ENCODE results near the gene TMED10.

TMED10 gene

DNA sequence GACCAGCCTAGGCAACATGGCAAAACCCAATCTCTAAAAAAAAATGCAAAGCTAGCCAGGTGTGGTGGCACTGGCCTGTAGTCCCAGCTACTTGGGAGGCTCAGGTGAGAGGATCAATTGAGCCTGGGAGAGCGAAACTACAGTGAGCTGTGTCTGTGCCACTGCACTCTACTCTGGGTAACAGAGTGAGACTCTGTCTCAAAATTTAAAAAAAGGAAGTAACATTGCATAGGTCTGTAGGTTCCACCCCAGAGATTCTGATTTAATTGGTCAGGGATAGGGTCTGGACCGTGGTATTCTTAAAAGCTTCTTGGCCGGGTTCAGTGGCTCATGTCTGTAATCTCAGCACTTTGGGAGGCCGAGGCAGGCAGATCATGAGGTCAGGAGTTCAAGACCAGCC, 80.7 kb downstream of the TMED10 start:
- TF ChIP-seq SIN3A (IDR thresholded peaks at IDR 0.05; ENCODE audit: borderline replicate concordance, insufficient read depth, low read length) (no peak), FOXP2 (optimal IDR thresholded peaks at IDR 0.05; ENCODE audit: borderline replicate concordance, extremely low read depth, extremely low read length, insufficient read depth) (no peak), POLR2AphosphoS5 (IDR thresholded peaks at IDR 0.05; ENCODE audit: low read depth, low read length) (no peak), REST (IDR thresholded peaks at IDR 0.05; ENCODE audit: insufficient read depth in 1 of 2, low read depth in 2 of 2, low read length in 2 of 2) (no peak), TAF1 (IDR thresholded peaks at IDR 0.05; ENCODE audit: borderline replicate concordance, insufficient read depth, low read length) (no peak)

DNA sequence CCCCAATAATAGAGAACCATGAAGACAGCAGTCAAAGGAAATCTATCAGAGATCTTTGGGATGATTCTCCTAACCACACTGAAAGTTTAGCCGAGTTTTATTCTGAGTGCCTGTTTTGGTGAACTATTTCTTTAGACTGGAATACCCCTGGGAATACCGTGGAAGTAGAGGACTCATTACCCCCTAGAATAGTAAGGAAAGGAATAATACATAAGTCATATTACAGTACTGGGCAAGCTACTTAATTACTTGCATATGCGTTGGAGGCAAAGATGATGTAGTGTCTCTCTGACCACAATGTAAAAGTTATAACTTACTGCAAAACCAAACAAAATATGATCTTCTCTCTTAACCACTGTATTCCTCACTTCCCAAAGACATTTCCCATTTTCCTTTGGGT, 81.5 kb downstream of the TMED10 start:
- no peak for TF ChIP-seq SIN3A (IDR thresholded peaks at IDR 0.05; ENCODE audit: borderline replicate concordance, insufficient read depth, low read length)

DNA sequence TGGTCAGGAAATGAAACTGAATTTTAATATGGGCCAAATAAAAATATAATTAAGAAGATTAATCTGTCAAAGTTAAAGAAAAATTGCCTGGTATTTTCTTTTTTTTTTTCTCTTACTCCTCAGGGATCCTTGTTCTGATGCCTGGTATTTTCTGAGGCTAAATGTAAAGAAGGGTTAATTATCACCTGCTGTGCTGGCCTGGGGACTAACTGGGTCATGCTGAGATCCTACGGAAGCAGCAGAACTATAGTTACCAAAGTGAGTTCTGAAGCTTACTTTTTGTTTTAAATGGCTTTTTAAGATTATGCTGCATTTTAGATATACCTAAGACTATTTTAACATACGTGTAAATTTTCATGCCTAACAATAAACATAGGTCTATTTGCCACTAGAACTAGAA, 83.7 kb downstream of the TMED10 start:
- no peak for TF ChIP-seq FOXP2 (optimal IDR thresholded peaks at IDR 0.05; ENCODE audit: borderline replicate concordance, extremely low read depth, extremely low read length, insufficient read depth)
- TF ChIP-seq SIN3A (IDR thresholded peaks at IDR 0.05; ENCODE audit: borderline replicate concordance, insufficient read depth, low read length): no peak
- TF ChIP-seq TAF1 (IDR thresholded peaks at IDR 0.05; ENCODE audit: borderline replicate concordance, insufficient read depth, low read length): no peak
- TF ChIP-seq POLR2AphosphoS5 (IDR thresholded peaks at IDR 0.05; ENCODE audit: low read depth, low read length): no peak
- no peak for TF ChIP-seq REST (IDR thresholded peaks at IDR 0.05; ENCODE audit: insufficient read depth in 1 of 2, low read depth in 2 of 2, low read length in 2 of 2)

DNA sequence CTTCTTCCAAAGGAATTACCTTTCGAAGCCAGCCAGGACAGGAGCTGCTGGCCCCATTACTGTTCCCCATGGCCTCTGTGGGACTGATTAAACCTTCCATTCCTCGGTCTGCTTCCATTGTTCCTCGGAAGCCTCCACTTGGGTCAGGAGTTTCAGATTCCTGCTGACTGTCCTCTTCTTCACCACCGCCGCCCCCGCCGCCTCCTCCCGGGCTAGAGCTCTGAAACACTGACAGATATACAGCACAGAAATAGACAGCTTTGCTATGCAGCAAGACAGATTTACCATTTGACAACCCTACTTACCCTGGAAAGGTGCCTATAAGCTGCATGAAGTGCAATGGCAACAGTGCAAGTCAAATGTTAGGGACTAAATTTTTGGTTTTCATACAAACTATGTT, 85.2 kb downstream of the TMED10 start:
- no peak for TF ChIP-seq POLR2AphosphoS5 (IDR thresholded peaks at IDR 0.05; ENCODE audit: low read depth, low read length)
- TF ChIP-seq FOXP2 (optimal IDR thresholded peaks at IDR 0.05; ENCODE audit: borderline replicate concordance, extremely low read depth, extremely low read length, insufficient read depth): no peak
- no peak for TF ChIP-seq TAF1 (IDR thresholded peaks at IDR 0.05; ENCODE audit: borderline replicate concordance, insufficient read depth, low read length)
- no peak for TF ChIP-seq REST (IDR thresholded peaks at IDR 0.05; ENCODE audit: insufficient read depth in 1 of 2, low read depth in 2 of 2, low read length in 2 of 2)
- TF ChIP-seq SIN3A (IDR thresholded peaks at IDR 0.05; ENCODE audit: borderline replicate concordance, insufficient read depth, low read length): no peak

DNA sequence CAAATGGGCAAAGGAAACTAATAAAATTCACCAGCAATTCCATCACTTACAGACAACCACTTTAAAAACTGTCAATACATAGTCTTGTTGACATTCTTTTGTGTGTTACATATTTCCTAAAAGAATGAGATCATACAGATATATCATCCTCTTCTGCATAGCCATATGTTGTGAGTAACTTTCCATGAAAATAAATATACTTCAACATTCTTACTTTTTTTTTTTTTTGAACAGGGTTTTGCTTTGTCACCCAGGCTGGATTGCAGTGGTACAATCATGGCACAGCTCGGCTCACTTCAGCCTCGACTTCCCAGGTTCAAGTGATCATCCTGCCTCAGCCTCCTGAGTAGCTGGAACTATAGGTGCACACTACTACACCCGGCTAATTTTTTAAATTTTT, 86.1 kb downstream of the TMED10 start:
- no peak for TF ChIP-seq POLR2AphosphoS5 (IDR thresholded peaks at IDR 0.05; ENCODE audit: low read depth, low read length)
- no peak for TF ChIP-seq SIN3A (IDR thresholded peaks at IDR 0.05; ENCODE audit: borderline replicate concordance, insufficient read depth, low read length)
- no peak for TF ChIP-seq REST (IDR thresholded peaks at IDR 0.05; ENCODE audit: insufficient read depth in 1 of 2, low read depth in 2 of 2, low read length in 2 of 2)
- TF ChIP-seq FOXP2 (optimal IDR thresholded peaks at IDR 0.05; ENCODE audit: borderline replicate concordance, extremely low read depth, extremely low read length, insufficient read depth): no peak
- TF ChIP-seq TAF1 (IDR thresholded peaks at IDR 0.05; ENCODE audit: borderline replicate concordance, insufficient read depth, low read length): no peak
